CD4-positive, alpha-beta memory T cell (primary cell): ENCODE measurements around the gene TRHDE. TPM values are rescaled to one million over a fixed set of nuclear protein-coding genes. Genes with fewer than 3 reads are reported as not detected.

Experiments used
- CTCF ChIA-PET: fragments of 350-600 bp; sonication (Branson Sonifier 250); formaldehyde crosslinking; loops from one replicate; lab custom pipeline; 2021; ENCODE audit warnings: inconsistent platforms; ENCODE audit not compliant: partially characterized antibody; lab: Charles Lee
- POLR2A ChIA-PET: fragments of 350-600 bp; sonication (Branson Sonifier 250); formaldehyde crosslinking; loops from one replicate; lab custom pipeline; 2021; ENCODE audit not compliant: partially characterized antibody; lab: Charles Lee
- DNase-seq, 5 donors: peaks; one replicate each; pipeline versions ENCODE4 v3.0.0 to v3.0.0-alpha.2; 2020 to 2022; ENCODE audit warnings: mixed read lengths in 1 of 5
- H3K27ac ChIP-seq: one replicate; pipeline ENCODE4 v1.7.0; 2013; ENCODE audit warnings: low read depth, low read length
- H3K27me3 ChIP-seq: 2 replicates; pipeline ENCODE4 v1.7.0; 2013; ENCODE audit warnings: mild to moderate bottlenecking, low read length, moderate library complexity; ENCODE audit not compliant: insufficient read depth
- H3K36me3 ChIP-seq: 2 replicates; pipeline ENCODE4 v1.7.0; 2013; ENCODE audit warnings: mild to moderate bottlenecking, low read length, moderate library complexity; ENCODE audit not compliant: insufficient read depth
- H3K4me1 ChIP-seq: 2 replicates; pipeline ENCODE4 v1.7.0; 2013; ENCODE audit warnings: mild to moderate bottlenecking, low read length, moderate library complexity; ENCODE audit not compliant: insufficient read depth
- H3K4me3 ChIP-seq, 2 donors: one replicate each; pipeline ENCODE4 v1.7.0; 2013; ENCODE audit warnings: low read length in 2 of 2, mild to moderate bottlenecking in 1 of 2
- H3K9me3 ChIP-seq, 2 donors: one replicate each; pipeline ENCODE4 v1.7.0; 2013; ENCODE audit warnings: low read length in 2 of 2, control low read depth in 1 of 2; ENCODE audit not compliant: control insufficient read depth in 1 of 2
- H3K27ac Mint-ChIP-seq, 7 donors: one replicate each; pipeline ENCODE4 v1.8.0; 2020 to 2021; ENCODE audit warnings: mixed read lengths in 7 of 7, mild to moderate bottlenecking in 6 of 7, inconsistent platforms in 3 of 7, moderate library complexity in 3 of 7
- H3K27me3 Mint-ChIP-seq, 2 donors: one replicate each; pipeline ENCODE4 v1.8.0; 2020 to 2021; ENCODE audit warnings: mixed read lengths in 2 of 2
- H3K36me3 Mint-ChIP-seq, 2 donors: one replicate each; pipeline ENCODE4 v1.8.0; 2020 to 2021; ENCODE audit warnings: mixed read lengths in 2 of 2, inconsistent platforms in 1 of 2, mild to moderate bottlenecking in 1 of 2
- H3K4me1 Mint-ChIP-seq, 4 donors: one replicate each; pipeline ENCODE4 v1.8.0; 2020 to 2021; ENCODE audit warnings: mixed read lengths in 4 of 4, mild to moderate bottlenecking in 1 of 4
- H3K4me3 Mint-ChIP-seq, 8 donors: one replicate each; pipeline ENCODE4 v1.8.0; 2020 to 2021; ENCODE audit warnings: mixed read lengths in 8 of 8, mild to moderate bottlenecking in 7 of 8, moderate library complexity in 6 of 8, inconsistent platforms in 3 of 8
- H3K9me3 Mint-ChIP-seq, 8 donors: one replicate each; pipeline ENCODE4 v1.8.0; 2020 to 2021; ENCODE audit warnings: mixed read lengths in 8 of 8, mild to moderate bottlenecking in 5 of 8, inconsistent platforms in 3 of 8, moderate library complexity in 1 of 8
- intact Hi-C: fragments of 100-400 bp; cut with micrococcal nuclease; formaldehyde crosslinking; loops from one replicate; pipeline ENCODE4 v1.15.1; 2023
- polyA plus RNA-seq, 2 donors: library from polyadenylated mRNA; unstranded; fragments of 300-500 nt; fragmentation: Illumina TruSeq; gene quantifications; one replicate each; pipeline ENCODE4 v1.2.3, GENCODE V29; 2021
- total RNA-seq, 2 experiments: library from RNA; stranded (reverse); gene quantifications; one replicate each; pipeline ENCODE4 v1.2.3, GENCODE V29; 2021

TRHDE gene
- total and polyA plus RNA-seq, 4 experiments from 2014 or later = not detected

GRCh38 chr12:72453066-72453465 lies 180.9 kb downstream of the TRHDE start:
- no peak overlapping the region for H3K4me3 ChIP-seq
- no peak overlapping the region for H3K27ac ChIP-seq
- ChIA-PET POLR2A (no interaction called here), CTCF (no interaction called here)
- Mint-ChIP-seq H3K27me3 (no peaks in the 10 kb centered on the region), H3K27ac (no peak overlapping the region), H3K9me3 (peaks cover 0 to 7% (median 0%) of the 10 kb centered on the region in 8 donors), H3K36me3 (no peaks in the 10 kb centered on the region), H3K4me3 (no peak overlapping the region), H3K4me1 (no peaks in the 10 kb centered on the region)
- H3K4me1 ChIP-seq = no peaks in the 10 kb centered on the region
- no peaks in the 10 kb centered on the region for H3K27me3 ChIP-seq
- no peak for DNase-seq
- intact Hi-C loops = no loop called here
- no peaks in the 10 kb centered on the region for H3K36me3 ChIP-seq
- no peaks in the 10 kb centered on the region for H3K9me3 ChIP-seq

GRCh38 chr12:72453550-72453949 lies 181.4 kb downstream of the TRHDE start:
- H3K36me3 ChIP-seq = no peaks in the 10 kb centered on the region
- intact Hi-C loops = no loop called here
- CTCF ChIA-PET = no interaction called here
- POLR2A ChIA-PET = no interaction called here
- H3K9me3 Mint-ChIP-seq = peaks cover 0 to 7% (median 0%) of the 10 kb centered on the region in 8 donors
- H3K4me1 ChIP-seq = no peaks in the 10 kb centered on the region
- no peak overlapping the region for H3K4me3 ChIP-seq
- H3K4me3 Mint-ChIP-seq = no peak overlapping the region
- no peaks in the 10 kb centered on the region for H3K4me1 Mint-ChIP-seq
- no peaks in the 10 kb centered on the region for H3K27me3 ChIP-seq
- no peaks in the 10 kb centered on the region for H3K27me3 Mint-ChIP-seq
- no peak overlapping the region for H3K27ac ChIP-seq
- DNase-seq = no peak
- H3K36me3 Mint-ChIP-seq = no peaks in the 10 kb centered on the region
- no peaks in the 10 kb centered on the region for H3K9me3 ChIP-seq
- H3K27ac Mint-ChIP-seq = no peak overlapping the region

GRCh38 chr12:72464471-72464870 lies 192.3 kb downstream of the TRHDE start:
- H3K36me3 Mint-ChIP-seq = no peaks in the 10 kb centered on the region
- Histone ChIP-seq H3K9me3 (no peaks in the 10 kb centered on the region), H3K27me3 (no peaks in the 10 kb centered on the region), H3K36me3 (no peaks in the 10 kb centered on the region), H3K4me3 (no peak overlapping the region), H3K27ac (no peak overlapping the region), H3K4me1 (no peaks in the 10 kb centered on the region)
- H3K9me3 Mint-ChIP-seq = peaks cover 0 to 9% (median 0%) of the 10 kb centered on the region in 8 donors
- CTCF ChIA-PET = no interaction called here
- intact Hi-C loops = no loop called here
- H3K27me3 Mint-ChIP-seq = no peaks in the 10 kb centered on the region
- POLR2A ChIA-PET = no interaction called here
- no peak overlapping the region for H3K27ac Mint-ChIP-seq
- no peak for DNase-seq
- H3K4me1 Mint-ChIP-seq = no peaks in the 10 kb centered on the region
- H3K4me3 Mint-ChIP-seq = no peak overlapping the region

- H3K36me3 ChIP-seq = no peaks in the 10 kb centered on the region
- no peaks in the 10 kb centered on the region for H3K27me3 ChIP-seq
- H3K27ac ChIP-seq = no peak overlapping the region
- Mint-ChIP-seq H3K27me3 (no peaks in the 10 kb centered on the region), H3K4me1 (no peaks in the 10 kb centered on the region), H3K36me3 (no peaks in the 10 kb centered on the region), H3K9me3 (peaks cover 0 to 9% (median 0%) of the 10 kb centered on the region in 8 donors), H3K27ac (no peak overlapping the region), H3K4me3 (no peak overlapping the region)
- H3K4me3 ChIP-seq = no peak overlapping the region
- POLR2A ChIA-PET = no interaction called here
- CTCF ChIA-PET = no interaction called here
- H3K9me3 ChIP-seq = no peaks in the 10 kb centered on the region
- intact Hi-C loops = no loop called here
- DNase-seq = no peak
- no peaks in the 10 kb centered on the region for H3K4me1 ChIP-seq
Observed at GRCh38 chr12:72465155-72465554, 193.0 kb downstream of the TRHDE start.

GRCh38 chr12:72465940-72466630 lies 193.9 kb downstream of the TRHDE start:
- Histone ChIP-seq H3K4me3 (no peak overlapping the region), H3K36me3 (no peaks in the 10 kb centered on the region), H3K27ac (no peak overlapping the region), H3K27me3 (no peaks in the 10 kb centered on the region), H3K9me3 (no peaks in the 10 kb centered on the region), H3K4me1 (no peaks in the 10 kb centered on the region)
- Mint-ChIP-seq H3K9me3 (peaks cover 0 to 9% (median 0%) of the 10 kb centered on the region in 8 donors), H3K27ac (peak overlapping the region in 1 of 7 donors; percentile 38), H3K4me1 (no peaks in the 10 kb centered on the region), H3K4me3 (no peak overlapping the region), H3K27me3 (no peaks in the 10 kb centered on the region), H3K36me3 (no peaks in the 10 kb centered on the region)
- no peak for DNase-seq
- CTCF ChIA-PET = no interaction called here
- intact Hi-C loops = no loop called here
- POLR2A ChIA-PET = no interaction called here

GRCh38 chr12:72467985-72468384 lies 195.8 kb downstream of the TRHDE start:
- no peaks in the 10 kb centered on the region for H3K27me3 ChIP-seq
- Mint-ChIP-seq H3K9me3 (peaks cover 0 to 9% (median under 1%) of the 10 kb centered on the region in 8 donors), H3K4me1 (no peaks in the 10 kb centered on the region), H3K27me3 (no peaks in the 10 kb centered on the region), H3K27ac (no peak overlapping the region), H3K4me3 (no peak overlapping the region), H3K36me3 (no peaks in the 10 kb centered on the region)
- ChIA-PET CTCF (no interaction called here), POLR2A (no interaction called here)
- intact Hi-C loops = no loop called here
- H3K36me3 ChIP-seq = no peaks in the 10 kb centered on the region
- DNase-seq = no peak
- H3K9me3 ChIP-seq = no peaks in the 10 kb centered on the region
- H3K27ac ChIP-seq = no peak overlapping the region
- H3K4me3 ChIP-seq = no peak overlapping the region
- no peaks in the 10 kb centered on the region for H3K4me1 ChIP-seq

GRCh38 chr12:72468505-72468904 lies 196.3 kb downstream of the TRHDE start:
- Histone ChIP-seq H3K4me1 (no peaks in the 10 kb centered on the region), H3K9me3 (no peaks in the 10 kb centered on the region), H3K27me3 (no peaks in the 10 kb centered on the region), H3K27ac (no peak overlapping the region), H3K4me3 (no peak overlapping the region), H3K36me3 (no peaks in the 10 kb centered on the region)
- Mint-ChIP-seq H3K4me3 (no peak overlapping the region), H3K9me3 (peaks cover 0 to 9% (median under 1%) of the 10 kb centered on the region in 8 donors), H3K4me1 (no peaks in the 10 kb centered on the region), H3K27ac (no peak overlapping the region), H3K27me3 (no peaks in the 10 kb centered on the region), H3K36me3 (no peaks in the 10 kb centered on the region)
- intact Hi-C loops = no loop called here
- POLR2A ChIA-PET = no interaction called here
- no peak for DNase-seq
- CTCF ChIA-PET = no interaction called here
